ENCODE results near the gene CIAO2B.

DNA sequence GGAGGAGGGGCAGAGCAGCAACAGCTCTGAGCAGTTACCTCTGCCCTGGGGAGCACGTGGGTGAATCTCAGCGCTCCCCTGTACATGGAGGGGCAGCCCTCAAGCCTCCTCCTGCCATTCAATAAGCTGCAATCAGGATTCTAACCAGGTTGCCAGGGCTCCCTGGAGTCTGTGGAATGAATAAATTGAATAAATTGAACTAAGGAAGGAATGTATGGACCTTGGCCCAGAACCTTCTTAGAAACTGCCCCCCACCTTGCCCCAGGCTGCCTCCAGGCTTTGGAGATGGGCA, 14.0 kb downstream of the CIAO2B start:
- TF ChIP-seq GATA2 (IDR thresholded peaks at IDR 0.05; ENCODE audit: low read depth, low read length), result no peak
- no peak for TF ChIP-seq GATA3 (IDR thresholded peaks at IDR 0.05; ENCODE audit: low read depth, low read length)
